HepG2 (cell line): ENCODE data around the gene GTF2A2. TPM values are rescaled to one million over a fixed set of nuclear protein-coding genes. Genes with fewer than 3 reads are reported as not detected.

Source experiments
- GABPA ChIP-seq, 2 experiments: IDR thresholded peaks; 2 replicates each; pipeline ENCODE4 v1.6.1; 2011 to 2016; ENCODE audit warnings: low read depth in 2 of 2, low read length in 1 of 2, missing biosample characterization in 1 of 2, missing genetic modification characterization in 1 of 2
- MTF1 ChIP-seq: sonication (generic); formaldehyde crosslinking; IDR thresholded peaks from 2 replicates; pipeline ENCODE4 v1.5.0; 2020; ENCODE audit warnings: missing genetic modification reagents
- PHF8 ChIP-seq: sonication (generic); formaldehyde crosslinking; IDR thresholded peaks from 2 replicates; pipeline ENCODE4 v1.5.0; 2020; ENCODE audit warnings: missing genetic modification reagents
- SRSF9 ChIP-seq: fragments of 200-400 bp; formaldehyde crosslinking; IDR thresholded peaks from 2 replicates; pipeline ENCODE4 v1.6.1; 2018; ENCODE audit warnings: borderline replicate concordance, mild to moderate bottlenecking, low read depth, low read length; ENCODE audit not compliant: insufficient read depth, poor library complexity, severe bottlenecking
- ZFP90 ChIP-seq: sonication (generic); formaldehyde crosslinking; IDR thresholded peaks from 2 replicates; pipeline ENCODE4 v1.8.0; 2022; ENCODE audit warnings: missing genetic modification reagents, mild to moderate bottlenecking, inconsistent platforms, borderline replicate concordance
- polyA plus RNA-seq, 8 experiments: library from polyadenylated mRNA; depleted of rRNA in 3 of 8; stranded (reverse) in 7 of 8; unstranded in 1 of 8; fragments of >200 nt; fragmentation: Illumina TruSeq in 4 of 8; extraction: Trizol in 4 of 8; gene quantifications; 2 replicates each; pipeline versions ENCODE4 v1.2.1 to v1.2.3, GENCODE V29; 2011 to 2016; ENCODE audit warnings: low read depth in 4 of 8, missing spikeins in 1 of 8, mixed read lengths in 1 of 8; ENCODE audit not compliant: insufficient read depth in 1 of 8
- total RNA-seq, 5 experiments: library from RNA; depleted of rRNA; stranded (reverse); fragments of >200 nt; fragmentation: Illumina TruSeq; extraction: Trizol; gene quantifications; 2 replicates each; pipeline ENCODE4 v1.2.3, GENCODE V29; 2016; ENCODE audit warnings: low read depth in 1 of 5
- TF ChIP-seq, protein P1 (sequence below): IDR thresholded peaks from 2 replicates; pipeline ENCODE4 v1.6.1; 2016; ENCODE audit warnings: low read depth, control low read depth
- TF ChIP-seq, protein P2 (sequence below): sonication (generic); formaldehyde crosslinking; IDR thresholded peaks from 2 replicates; pipeline ENCODE4 v1.5.0; 2020; ENCODE audit warnings: mild to moderate bottlenecking, missing genetic modification reagents, borderline replicate concordance
- TF ChIP-seq, protein P3 (sequence below): sonication (generic); formaldehyde crosslinking; IDR thresholded peaks from 2 replicates; pipeline ENCODE4 v1.5.1; 2020; ENCODE audit warnings: missing genetic modification reagents, mild to moderate bottlenecking, borderline replicate concordance

GTF2A2 gene
- total and polyA plus RNA-seq, 2 of the 13 experiments (the other 11 are each of a cell fraction or from before 2014, with no cell fraction given): 24.4 to 106 TPM

DNA sequence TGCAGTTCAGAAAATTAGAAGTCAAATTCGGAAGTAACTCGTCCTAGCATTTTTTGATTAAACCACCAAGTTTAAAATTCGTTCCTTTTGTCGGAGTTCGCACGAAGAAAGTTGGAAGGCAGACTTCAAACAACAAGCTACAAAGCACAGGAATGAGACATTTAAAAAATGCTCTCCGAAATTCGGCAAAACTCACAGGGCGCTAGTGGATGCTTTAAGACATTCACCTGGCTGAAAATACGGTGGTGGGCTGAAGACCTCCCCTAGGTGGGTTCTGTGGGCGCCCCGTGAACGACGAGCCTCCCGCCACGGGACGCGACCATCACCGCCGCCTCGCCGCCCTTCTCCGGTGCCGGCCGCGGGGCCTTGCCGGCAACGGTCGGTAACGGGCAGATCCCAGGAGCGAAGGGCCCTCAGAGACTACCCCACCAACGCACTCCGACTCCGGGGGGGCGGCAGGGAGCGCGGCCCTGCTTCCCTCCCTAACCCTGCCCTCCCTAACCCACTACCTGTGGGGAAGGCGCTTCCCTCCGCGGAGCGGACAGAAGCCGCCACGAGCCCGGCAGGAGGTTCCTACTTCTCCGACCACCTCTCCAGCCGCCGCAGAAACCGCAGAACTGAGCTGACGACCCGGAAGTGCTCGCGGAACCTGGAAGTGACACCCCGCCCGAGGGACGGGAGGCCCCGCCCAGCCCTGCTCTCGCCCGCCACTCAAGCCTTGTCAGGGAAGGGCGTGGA, at the start of gene GTF2A2 (continued):
- TF ChIP-seq, protein P1, sequence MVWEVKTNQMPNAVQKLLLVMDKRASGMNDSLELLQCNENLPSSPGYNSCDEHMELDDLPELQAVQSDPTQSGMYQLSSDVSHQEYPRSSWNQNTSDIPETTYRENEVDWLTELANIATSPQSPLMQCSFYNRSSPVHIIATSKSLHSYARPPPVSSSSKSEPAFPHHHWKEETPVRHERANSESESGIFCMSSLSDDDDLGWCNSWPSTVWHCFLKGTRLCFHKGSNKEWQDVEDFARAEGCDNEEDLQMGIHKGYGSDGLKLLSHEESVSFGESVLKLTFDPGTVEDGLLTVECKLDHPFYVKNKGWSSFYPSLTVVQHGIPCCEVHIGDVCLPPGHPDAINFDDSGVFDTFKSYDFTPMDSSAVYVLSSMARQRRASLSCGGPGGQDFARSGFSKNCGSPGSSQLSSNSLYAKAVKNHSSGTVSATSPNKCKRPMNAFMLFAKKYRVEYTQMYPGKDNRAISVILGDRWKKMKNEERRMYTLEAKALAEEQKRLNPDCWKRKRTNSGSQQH: 0 out of 2 replicates have a peak, but pooled peaks have one; percentile 9
- no peak for TF ChIP-seq ZFP90 (CRISPR knock-in tag)
- TF ChIP-seq, protein P2, sequence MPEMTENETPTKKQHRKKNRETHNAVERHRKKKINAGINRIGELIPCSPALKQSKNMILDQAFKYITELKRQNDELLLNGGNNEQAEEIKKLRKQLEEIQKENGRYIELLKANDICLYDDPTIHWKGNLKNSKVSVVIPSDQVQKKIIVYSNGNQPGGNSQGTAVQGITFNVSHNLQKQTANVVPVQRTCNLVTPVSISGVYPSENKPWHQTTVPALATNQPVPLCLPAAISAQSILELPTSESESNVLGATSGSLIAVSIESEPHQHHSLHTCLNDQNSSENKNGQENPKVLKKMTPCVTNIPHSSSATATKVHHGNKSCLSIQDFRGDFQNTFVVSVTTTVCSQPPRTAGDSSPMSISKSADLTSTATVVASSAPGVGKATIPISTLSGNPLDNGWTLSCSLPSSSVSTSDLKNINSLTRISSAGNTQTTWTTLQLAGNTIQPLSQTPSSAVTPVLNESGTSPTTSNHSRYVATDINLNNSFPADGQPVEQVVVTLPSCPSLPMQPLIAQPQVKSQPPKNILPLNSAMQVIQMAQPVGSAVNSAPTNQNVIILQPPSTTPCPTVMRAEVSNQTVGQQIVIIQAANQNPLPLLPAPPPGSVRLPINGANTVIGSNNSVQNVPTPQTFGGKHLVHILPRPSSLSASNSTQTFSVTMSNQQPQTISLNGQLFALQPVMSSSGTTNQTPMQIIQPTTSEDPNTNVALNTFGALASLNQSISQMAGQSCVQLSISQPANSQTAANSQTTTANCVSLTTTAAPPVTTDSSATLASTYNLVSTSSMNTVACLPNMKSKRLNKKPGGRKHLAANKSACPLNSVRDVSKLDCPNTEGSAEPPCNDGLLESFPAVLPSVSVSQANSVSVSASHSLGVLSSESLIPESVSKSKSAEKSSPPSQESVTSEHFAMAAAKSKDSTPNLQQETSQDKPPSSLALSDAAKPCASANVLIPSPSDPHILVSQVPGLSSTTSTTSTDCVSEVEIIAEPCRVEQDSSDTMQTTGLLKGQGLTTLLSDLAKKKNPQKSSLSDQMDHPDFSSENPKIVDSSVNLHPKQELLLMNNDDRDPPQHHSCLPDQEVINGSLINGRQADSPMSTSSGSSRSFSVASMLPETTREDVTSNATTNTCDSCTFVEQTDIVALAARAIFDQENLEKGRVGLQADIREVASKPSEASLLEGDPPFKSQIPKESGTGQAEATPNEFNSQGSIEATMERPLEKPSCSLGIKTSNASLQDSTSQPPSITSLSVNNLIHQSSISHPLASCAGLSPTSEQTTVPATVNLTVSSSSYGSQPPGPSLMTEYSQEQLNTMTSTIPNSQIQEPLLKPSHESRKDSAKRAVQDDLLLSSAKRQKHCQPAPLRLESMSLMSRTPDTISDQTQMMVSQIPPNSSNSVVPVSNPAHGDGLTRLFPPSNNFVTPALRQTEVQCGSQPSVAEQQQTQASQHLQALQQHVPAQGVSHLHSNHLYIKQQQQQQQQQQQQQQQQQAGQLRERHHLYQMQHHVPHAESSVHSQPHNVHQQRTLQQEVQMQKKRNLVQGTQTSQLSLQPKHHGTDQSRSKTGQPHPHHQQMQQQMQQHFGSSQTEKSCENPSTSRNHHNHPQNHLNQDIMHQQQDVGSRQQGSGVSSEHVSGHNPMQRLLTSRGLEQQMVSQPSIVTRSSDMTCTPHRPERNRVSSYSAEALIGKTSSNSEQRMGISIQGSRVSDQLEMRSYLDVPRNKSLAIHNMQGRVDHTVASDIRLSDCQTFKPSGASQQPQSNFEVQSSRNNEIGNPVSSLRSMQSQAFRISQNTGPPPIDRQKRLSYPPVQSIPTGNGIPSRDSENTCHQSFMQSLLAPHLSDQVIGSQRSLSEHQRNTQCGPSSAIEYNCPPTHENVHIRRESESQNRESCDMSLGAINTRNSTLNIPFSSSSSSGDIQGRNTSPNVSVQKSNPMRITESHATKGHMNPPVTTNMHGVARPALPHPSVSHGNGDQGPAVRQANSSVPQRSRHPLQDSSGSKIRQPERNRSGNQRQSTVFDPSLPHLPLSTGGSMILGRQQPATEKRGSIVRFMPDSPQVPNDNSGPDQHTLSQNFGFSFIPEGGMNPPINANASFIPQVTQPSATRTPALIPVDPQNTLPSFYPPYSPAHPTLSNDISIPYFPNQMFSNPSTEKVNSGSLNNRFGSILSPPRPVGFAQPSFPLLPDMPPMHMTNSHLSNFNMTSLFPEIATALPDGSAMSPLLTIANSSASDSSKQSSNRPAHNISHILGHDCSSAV (CRISPR knock-in tag): no peak
- TF ChIP-seq, protein P3, sequence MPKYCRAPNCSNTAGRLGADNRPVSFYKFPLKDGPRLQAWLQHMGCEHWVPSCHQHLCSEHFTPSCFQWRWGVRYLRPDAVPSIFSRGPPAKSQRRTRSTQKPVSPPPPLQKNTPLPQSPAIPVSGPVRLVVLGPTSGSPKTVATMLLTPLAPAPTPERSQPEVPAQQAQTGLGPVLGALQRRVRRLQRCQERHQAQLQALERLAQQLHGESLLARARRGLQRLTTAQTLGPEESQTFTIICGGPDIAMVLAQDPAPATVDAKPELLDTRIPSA (CRISPR knock-in tag): no peak
- TF ChIP-seq SRSF9: no peak
- no peak for TF ChIP-seq MTF1 (CRISPR knock-in tag)
- peak; percentile 87 for TF ChIP-seq GABPA (IDR thresholded peaks at IDR 0.05; ENCODE audit: low read depth, low read length)
- peak; percentile 98 for TF ChIP-seq GABPA (CRISPR knock-in tag; IDR thresholded peaks at IDR 0.05; ENCODE audit: low read depth)
- peak; percentile 96 for TF ChIP-seq PHF8 (CRISPR knock-in tag)
